Thoracic aorta (tissue), 2 donors: ENCODE measurements around the gene SLC41A2. TPM values are rescaled to one million over a fixed set of nuclear protein-coding genes. Genes with fewer than 3 reads are reported as not detected.

Experiments used
- ATAC-seq: fragments of 150-250 bp; one replicate; pipeline ENCODE4 v1.8.0; 2017; ENCODE audit warnings: low read depth; ENCODE audit not compliant: insufficient number of reproducible peaks, low FRiP score
- DNase-seq: peaks from one replicate; pipeline ENCODE4 v3.0.0-alpha.2; 2020; ENCODE audit warnings: low spot score
- H3K27ac ChIP-seq, 2 donors: fragments of 200-600 bp; sonication (generic); 1 replicate in 1 of 2; 2 replicates in 1 of 2; pipeline ENCODE4 v1.5.1; 2016; ENCODE audit warnings: mild to moderate bottlenecking in 2 of 2, moderate library complexity in 2 of 2
- H3K27me3 ChIP-seq: fragments of 200-600 bp; sonication (generic); replicated peaks from 2 replicates; pipeline ENCODE4 v1.6.0; 2016; ENCODE audit warnings: mild to moderate bottlenecking; ENCODE audit not compliant: insufficient read depth
- H3K36me3 ChIP-seq: fragments of 200-600 bp; sonication (generic); one replicate; pipeline ENCODE4 v1.5.1; 2016
- H3K4me1 ChIP-seq, 2 donors: fragments of 200-600 bp; sonication (generic); 1 replicate in 1 of 2; 2 replicates in 1 of 2; pipeline versions ENCODE4 v1.5.1 to v1.6.0; 2016; ENCODE audit warnings: low read depth in 2 of 2, mild to moderate bottlenecking in 1 of 2; ENCODE audit not compliant: control insufficient read depth in 1 of 2
- H3K4me3 ChIP-seq: fragments of 200-600 bp; sonication (generic); 2 replicates; pipeline ENCODE4 v1.5.1; 2016; ENCODE audit warnings: mild to moderate bottlenecking
- H3K9me3 ChIP-seq: fragments of 200-600 bp; sonication (generic); 2 replicates; pipeline ENCODE4 v1.5.1; 2016
- CTCF ChIP-seq: fragments of 200-600 bp; sonication (generic); IDR thresholded peaks from one replicate; pipeline ENCODE4 v1.5.1; 2019; ENCODE audit warnings: antibody characterized with exemption
- total RNA-seq, 2 donors: library from RNA; depleted of rRNA; stranded (reverse); fragments of >200 nt; gene quantifications; one replicate each; pipeline versions ENCODE4 v1.1.0 to v1.2.3, GENCODE V29; 2016

The SLC41A2 gene
- total RNA-seq, 2 donors from 2014 or later: 67.1 to 165 TPM

GRCh38 chr12:104973250-104973649, 15.2 kb upstream of the SLC41A2 start:
- ATAC-seq (no peak), DNase-seq (no peak)
- no peak for TF ChIP-seq CTCF

GRCh38 chr12:104971306-104971705, 13.2 kb upstream of the SLC41A2 start:
- Histone ChIP-seq H3K4me3 (no peak overlapping the region), H3K27me3 (no peaks in the 10 kb centered on the region), H3K27ac (no peak overlapping the region), H3K4me1 (peaks cover 0 to 12% of the 10 kb centered on the region in 2 donors), H3K36me3 (no peaks in the 10 kb centered on the region), H3K9me3 (no peaks in the 10 kb centered on the region)
- TF ChIP-seq CTCF: no peak
- DNase-seq (no peak), ATAC-seq (no peak)

More at GRCh38 chr12:104973250-104973649, 15.2 kb upstream of the SLC41A2 start:
- Histone ChIP-seq H3K9me3 (no peaks in the 10 kb centered on the region), H3K27ac (no peak overlapping the region), H3K4me1 (peaks cover 0 to 12% of the 10 kb centered on the region in 2 donors), H3K27me3 (no peaks in the 10 kb centered on the region), H3K36me3 (no peaks in the 10 kb centered on the region), H3K4me3 (no peak overlapping the region)

GRCh38 chr12:104969343-104969742, 11.3 kb upstream of the SLC41A2 start:
- ATAC-seq: no peak
- Histone ChIP-seq H3K4me1 (peaks cover 0 to 12% of the 10 kb centered on the region in 2 donors), H3K9me3 (no peaks in the 10 kb centered on the region), H3K36me3 (no peaks in the 10 kb centered on the region), H3K27ac (no peak overlapping the region), H3K27me3 (no peaks in the 10 kb centered on the region), H3K4me3 (no peak overlapping the region)
- no peak for TF ChIP-seq CTCF
- DNase-seq: no peak

- ATAC-seq (no peak), DNase-seq (no peak)
- Histone ChIP-seq H3K27ac (no peak overlapping the region), H3K4me3 (no peak overlapping the region), H3K27me3 (no peaks in the 10 kb centered on the region), H3K9me3 (no peaks in the 10 kb centered on the region), H3K36me3 (no peaks in the 10 kb centered on the region), H3K4me1 (peaks cover 0 to 11% of the 10 kb centered on the region in 2 donors)
- TF ChIP-seq CTCF: no peak
These were observed 8.6 kb upstream of the SLC41A2 start for GRCh38 chr12:104966677-104967076.

- ATAC-seq (no peak), DNase-seq (no peak)
- Histone ChIP-seq H3K36me3 (no peaks in the 10 kb centered on the region), H3K4me3 (no peak overlapping the region), H3K9me3 (no peaks in the 10 kb centered on the region), H3K27me3 (no peaks in the 10 kb centered on the region), H3K4me1 (peaks cover 0 to 8% of the 10 kb centered on the region in 2 donors), H3K27ac (no peak overlapping the region)
- no peak for TF ChIP-seq CTCF
These were observed 6.7 kb upstream of the SLC41A2 start for GRCh38 chr12:104964856-104965205.
